Uterus (tissue), 4 donors: ENCODE measurements around the gene FAF1. TPM values are rescaled to one million over a fixed set of nuclear protein-coding genes. Genes with fewer than 3 reads are reported as not detected.

ENCODE experiments used
- DNase-seq, 2 donors: peaks; one replicate each; pipeline ENCODE4 v3.0.0-alpha.2; 2019 to 2020
- H3K27ac ChIP-seq, 2 donors: fragments of 200-600 bp; sonication (generic); 1 replicate in 1 of 2; 2 replicates in 1 of 2; pipeline ENCODE4 v1.5.1; 2016 to 2018
- H3K27me3 ChIP-seq, 2 donors: fragments of 200-600 bp; sonication (generic); one replicate each; pipeline ENCODE4 v1.5.1; 2018 to 2019; ENCODE audit warnings: control low read depth in 1 of 2
- H3K36me3 ChIP-seq, 2 donors: fragments of 200-600 bp; sonication (generic); one replicate each; pipeline ENCODE4 v1.5.1; 2019; ENCODE audit warnings: control low read depth in 1 of 2
- H3K4me1 ChIP-seq, 2 donors: fragments of 200-600 bp; sonication (generic); one replicate each; pipeline ENCODE4 v1.5.1; 2018 to 2019; ENCODE audit warnings: control low read depth in 1 of 2
- H3K4me3 ChIP-seq, 2 donors: fragments of 200-600 bp; sonication (generic); 1 replicate in 1 of 2; 2 replicates in 1 of 2; pipeline ENCODE4 v1.5.1; 2018 to 2019; ENCODE audit warnings: mild to moderate bottlenecking in 1 of 2
- H3K9me3 ChIP-seq, 2 donors: fragments of 200-600 bp; sonication (generic); one replicate each; pipeline ENCODE4 v1.5.1; 2019; ENCODE audit warnings: control low read depth in 1 of 2
- CTCF ChIP-seq, 4 experiments: fragments of 200-600 bp in 2 of 4; fragments of 450-650 bp in 2 of 4; sonication (generic) in 2 of 4; IDR thresholded peaks; one replicate each; pipeline ENCODE4 v1.5.1; 2016 to 2019; ENCODE audit warnings: antibody characterized with exemption in 4 of 4, mild to moderate bottlenecking in 2 of 4, moderate library complexity in 1 of 4
- POLR2A ChIP-seq, 2 donors: fragments of 450-650 bp; IDR thresholded peaks; one replicate each; pipeline ENCODE4 v1.6.1; 2016; ENCODE audit warnings: antibody characterized with exemption in 2 of 2, mild to moderate bottlenecking in 1 of 2, moderate library complexity in 1 of 2
- intact Hi-C: fragments of 100-400 bp; cut with DNase I; formaldehyde crosslinking; loops from one replicate; pipeline ENCODE4 v1.15.1; 2023; ENCODE audit warnings: low total_unique reads
- total RNA-seq, 4 donors: library from RNA; depleted of rRNA in 3 of 4; stranded (reverse); fragments of >200 nt in 3 of 4; gene quantifications; one replicate each; pipeline versions ENCODE4 v1.1.0 to v1.2.4, GENCODE V29; 2014 to 2023
- donor health status: DM: yes; HTN: yes; CAD: no.

FAF1 gene
- total RNA-seq, 4 donors from 2014 or later: 34.1 to 77.2 (median 64.1) TPM

GRCh38 chr1:50458507-50458906 lies 501.6 kb downstream of the FAF1 start:
- Histone ChIP-seq H3K4me1 (no peaks in the 10 kb centered on the region), H3K36me3 (no peaks in the 10 kb centered on the region), H3K27me3 (no peaks in the 10 kb centered on the region), H3K27ac (no peak overlapping the region), H3K9me3 (no peaks in the 10 kb centered on the region), H3K4me3 (no peak overlapping the region)
- no peak for DNase-seq
- intact Hi-C loops: no loop called here
- TF ChIP-seq POLR2A (IDR thresholded peaks at IDR 0.05) (no peak), CTCF (IDR thresholded peaks at IDR 0.05) (no peak)

GRCh38 chr1:50454911-50455310 lies 505.2 kb downstream of the FAF1 start:
- Histone ChIP-seq H3K27me3 (no peaks in the 10 kb centered on the region), H3K9me3 (no peaks in the 10 kb centered on the region), H3K27ac (no peak overlapping the region), H3K4me1 (no peaks in the 10 kb centered on the region), H3K36me3 (no peaks in the 10 kb centered on the region), H3K4me3 (no peak overlapping the region)
- intact Hi-C loops: no loop called here
- TF ChIP-seq CTCF (IDR thresholded peaks at IDR 0.05): no peak
- no peak for TF ChIP-seq POLR2A (IDR thresholded peaks at IDR 0.05)
- no peak for DNase-seq

- TF ChIP-seq POLR2A (IDR thresholded peaks at IDR 0.05): no peak
- no peak for TF ChIP-seq CTCF (IDR thresholded peaks at IDR 0.05)
- DNase-seq: no peak
- Histone ChIP-seq H3K9me3 (no peaks in the 10 kb centered on the region), H3K4me1 (no peaks in the 10 kb centered on the region), H3K36me3 (no peaks in the 10 kb centered on the region), H3K27ac (no peak overlapping the region), H3K4me3 (no peak overlapping the region), H3K27me3 (no peaks in the 10 kb centered on the region)
- intact Hi-C loops: no loop called here
Measured at GRCh38 chr1:50453266-50453665, 506.8 kb downstream of the FAF1 start.

- DNase-seq: no peak
- TF ChIP-seq POLR2A (IDR thresholded peaks at IDR 0.05) (no peak), CTCF (IDR thresholded peaks at IDR 0.05) (no peak)
- H3K27me3 ChIP-seq: no peaks in the 10 kb centered on the region
- H3K27ac ChIP-seq: no peak overlapping the region
- H3K4me1 ChIP-seq: no peaks in the 10 kb centered on the region
- H3K4me3 ChIP-seq: no peak overlapping the region
- intact Hi-C loops: no loop called here
- H3K36me3 ChIP-seq: no peaks in the 10 kb centered on the region
- no peaks in the 10 kb centered on the region for H3K9me3 ChIP-seq
Measured at GRCh38 chr1:50452700-50453099, 507.4 kb downstream of the FAF1 start.

GRCh38 chr1:50450861-50451653 lies 509.0 kb downstream of the FAF1 start:
- Histone ChIP-seq H3K4me1 (no peaks in the 10 kb centered on the region), H3K27me3 (no peaks in the 10 kb centered on the region), H3K36me3 (no peaks in the 10 kb centered on the region), H3K9me3 (no peaks in the 10 kb centered on the region), H3K27ac (no peak overlapping the region), H3K4me3 (no peak overlapping the region)
- DNase-seq: no peak
- intact Hi-C loops: no loop called here
- TF ChIP-seq CTCF (IDR thresholded peaks at IDR 0.05) (no peak), POLR2A (IDR thresholded peaks at IDR 0.05) (no peak)
